Keratinocyte (primary cell): ENCODE measurements around the gene CLNK.

Source experiments
- CTCF ChIP-seq, 3 experiments: IDR thresholded peaks in 1 of 3; conservative IDR thresholded peaks in 1 of 3; optimal IDR thresholded peaks in 1 of 3; 2 replicates in 2 of 3; 3 replicates in 1 of 3; pipeline versions ENCODE3 to v1.5.1; 2011; ENCODE audit warnings: low read length in 3 of 3, mild to moderate bottlenecking in 3 of 3, moderate library complexity in 2 of 3, control low read depth in 1 of 3, inconsistent platforms in 1 of 3; ENCODE audit not compliant: insufficient read depth in 2 of 3; ENCODE audit errors: extremely low read depth in 1 of 3
- EZH2 ChIP-seq: IDR thresholded peaks from one replicate; pipeline ENCODE4 v1.6.1; 2012; ENCODE audit warnings: inconsistent platforms, mild to moderate bottlenecking, low read length, moderate library complexity

DNA sequence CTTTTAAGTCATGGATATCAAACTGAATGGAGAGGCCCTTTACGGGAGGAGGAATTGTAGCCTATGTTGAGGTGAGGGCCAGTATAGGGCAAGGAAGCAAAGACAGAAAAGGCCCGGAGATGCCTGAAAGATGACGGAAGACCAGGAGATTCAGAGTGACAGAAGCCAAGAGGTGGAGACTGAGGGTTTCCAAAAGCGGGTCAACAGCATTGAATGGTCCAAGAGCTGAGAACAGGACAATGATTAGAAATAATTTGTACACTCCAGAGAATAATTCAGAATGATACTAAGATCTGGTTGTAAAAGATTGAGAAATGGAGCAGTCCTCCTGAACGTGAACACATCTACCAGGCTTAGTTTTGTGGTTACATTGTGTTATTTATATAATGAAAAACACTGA is 181.9 kb downstream of the CLNK start:
- TF ChIP-seq CTCF (optimal IDR thresholded peaks at IDR 0.05 in 1 of 3, IDR thresholded peaks at IDR 0.05 in 1 of 3, conservative IDR thresholded peaks at IDR 0.05 in 1 of 3; ENCODE audit: extremely low read depth in 1 of 3, insufficient read depth in 2 of 3, low read length in 3 of 3) (no peak), EZH2 (no peak)
